Thoracic aorta (tissue), 2 donors: Measurements from ENCODE around the gene SLC22A4. TPM values are rescaled to one million over a fixed set of nuclear protein-coding genes. Genes with fewer than 3 reads are reported as not detected.
A peak's percentile ranks its signal among the peaks of the same experiment; 100 is the strongest.

Experiments
- ATAC-seq: fragments of 150-250 bp; one replicate; pipeline ENCODE4 v1.8.0; 2017; ENCODE audit warnings: low read depth; ENCODE audit not compliant: insufficient number of reproducible peaks, low FRiP score
- DNase-seq: peaks from one replicate; pipeline ENCODE4 v3.0.0-alpha.2; 2020; ENCODE audit warnings: low spot score
- H3K27ac ChIP-seq, 2 donors: fragments of 200-600 bp; sonication (generic); 1 replicate in 1 of 2; 2 replicates in 1 of 2; pipeline ENCODE4 v1.5.1; 2016; ENCODE audit warnings: mild to moderate bottlenecking in 2 of 2, moderate library complexity in 2 of 2
- H3K27me3 ChIP-seq: fragments of 200-600 bp; sonication (generic); replicated peaks from 2 replicates; pipeline ENCODE4 v1.6.0; 2016; ENCODE audit warnings: mild to moderate bottlenecking; ENCODE audit not compliant: insufficient read depth
- H3K36me3 ChIP-seq: fragments of 200-600 bp; sonication (generic); one replicate; pipeline ENCODE4 v1.5.1; 2016
- H3K4me1 ChIP-seq, 2 donors: fragments of 200-600 bp; sonication (generic); 1 replicate in 1 of 2; 2 replicates in 1 of 2; pipeline versions ENCODE4 v1.5.1 to v1.6.0; 2016; ENCODE audit warnings: low read depth in 2 of 2, mild to moderate bottlenecking in 1 of 2; ENCODE audit not compliant: control insufficient read depth in 1 of 2
- H3K4me3 ChIP-seq: fragments of 200-600 bp; sonication (generic); 2 replicates; pipeline ENCODE4 v1.5.1; 2016; ENCODE audit warnings: mild to moderate bottlenecking
- H3K9me3 ChIP-seq: fragments of 200-600 bp; sonication (generic); 2 replicates; pipeline ENCODE4 v1.5.1; 2016
- total RNA-seq, 2 donors: library from RNA; depleted of rRNA; stranded (reverse); fragments of >200 nt; gene quantifications; one replicate each; pipeline versions ENCODE4 v1.1.0 to v1.2.3, GENCODE V29; 2016
- TF ChIP-seq, protein P1 (sequence below): fragments of 200-600 bp; sonication (generic); IDR thresholded peaks from one replicate; pipeline ENCODE4 v1.5.1; 2019; ENCODE audit warnings: antibody characterized with exemption

Gene SLC22A4
- total RNA-seq, 2 donors from 2014 or later, result 0.14 to 2.1 TPM

DNA sequence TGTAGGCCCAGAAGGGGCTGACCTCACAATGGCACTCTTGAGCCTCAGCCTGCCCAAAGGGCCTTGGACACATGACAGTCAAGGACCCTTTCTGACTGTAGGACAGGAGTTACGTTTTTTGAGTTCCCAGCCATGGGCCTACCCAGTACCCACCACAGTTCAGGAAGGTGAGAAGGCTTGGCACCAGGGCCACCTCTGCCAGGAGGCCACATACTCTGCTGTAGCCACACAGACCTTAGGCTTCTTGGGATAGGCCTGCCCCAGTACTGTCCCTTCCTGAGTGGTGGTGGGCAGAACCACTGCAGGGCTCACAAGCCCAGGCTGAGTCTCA is 23.9 kb upstream of the SLC22A4 start:
- ATAC-seq, result no peak
- H3K27ac ChIP-seq, result no peak overlapping the region
- TF ChIP-seq, protein P1, sequence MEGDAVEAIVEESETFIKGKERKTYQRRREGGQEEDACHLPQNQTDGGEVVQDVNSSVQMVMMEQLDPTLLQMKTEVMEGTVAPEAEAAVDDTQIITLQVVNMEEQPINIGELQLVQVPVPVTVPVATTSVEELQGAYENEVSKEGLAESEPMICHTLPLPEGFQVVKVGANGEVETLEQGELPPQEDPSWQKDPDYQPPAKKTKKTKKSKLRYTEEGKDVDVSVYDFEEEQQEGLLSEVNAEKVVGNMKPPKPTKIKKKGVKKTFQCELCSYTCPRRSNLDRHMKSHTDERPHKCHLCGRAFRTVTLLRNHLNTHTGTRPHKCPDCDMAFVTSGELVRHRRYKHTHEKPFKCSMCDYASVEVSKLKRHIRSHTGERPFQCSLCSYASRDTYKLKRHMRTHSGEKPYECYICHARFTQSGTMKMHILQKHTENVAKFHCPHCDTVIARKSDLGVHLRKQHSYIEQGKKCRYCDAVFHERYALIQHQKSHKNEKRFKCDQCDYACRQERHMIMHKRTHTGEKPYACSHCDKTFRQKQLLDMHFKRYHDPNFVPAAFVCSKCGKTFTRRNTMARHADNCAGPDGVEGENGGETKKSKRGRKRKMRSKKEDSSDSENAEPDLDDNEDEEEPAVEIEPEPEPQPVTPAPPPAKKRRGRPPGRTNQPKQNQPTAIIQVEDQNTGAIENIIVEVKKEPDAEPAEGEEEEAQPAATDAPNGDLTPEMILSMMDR, result no peak
- no peak overlapping the region for H3K4me3 ChIP-seq
- DNase-seq, result no peak
- no peaks in the 10 kb centered on the region for H3K27me3 ChIP-seq
- peaks cover 17% of the 10 kb centered on the region for H3K36me3 ChIP-seq
- H3K9me3 ChIP-seq, result no peaks in the 10 kb centered on the region
- peaks cover 2 to 24% of the 10 kb centered on the region in 2 donors for H3K4me1 ChIP-seq

GRCh38 chr5:132270706-132271105 is 23.5 kb upstream of the SLC22A4 start:
- no peaks in the 10 kb centered on the region for H3K27me3 ChIP-seq
- no peaks in the 10 kb centered on the region for H3K9me3 ChIP-seq
- H3K27ac ChIP-seq, result no peak overlapping the region
- no peak overlapping the region for H3K4me3 ChIP-seq
- TF ChIP-seq, protein P1, result no peak
- H3K36me3 ChIP-seq, result peaks cover 17% of the 10 kb centered on the region
- DNase-seq (no peak), ATAC-seq (no peak)
- H3K4me1 ChIP-seq, result peaks cover 0 to 20% of the 10 kb centered on the region in 2 donors

DNA sequence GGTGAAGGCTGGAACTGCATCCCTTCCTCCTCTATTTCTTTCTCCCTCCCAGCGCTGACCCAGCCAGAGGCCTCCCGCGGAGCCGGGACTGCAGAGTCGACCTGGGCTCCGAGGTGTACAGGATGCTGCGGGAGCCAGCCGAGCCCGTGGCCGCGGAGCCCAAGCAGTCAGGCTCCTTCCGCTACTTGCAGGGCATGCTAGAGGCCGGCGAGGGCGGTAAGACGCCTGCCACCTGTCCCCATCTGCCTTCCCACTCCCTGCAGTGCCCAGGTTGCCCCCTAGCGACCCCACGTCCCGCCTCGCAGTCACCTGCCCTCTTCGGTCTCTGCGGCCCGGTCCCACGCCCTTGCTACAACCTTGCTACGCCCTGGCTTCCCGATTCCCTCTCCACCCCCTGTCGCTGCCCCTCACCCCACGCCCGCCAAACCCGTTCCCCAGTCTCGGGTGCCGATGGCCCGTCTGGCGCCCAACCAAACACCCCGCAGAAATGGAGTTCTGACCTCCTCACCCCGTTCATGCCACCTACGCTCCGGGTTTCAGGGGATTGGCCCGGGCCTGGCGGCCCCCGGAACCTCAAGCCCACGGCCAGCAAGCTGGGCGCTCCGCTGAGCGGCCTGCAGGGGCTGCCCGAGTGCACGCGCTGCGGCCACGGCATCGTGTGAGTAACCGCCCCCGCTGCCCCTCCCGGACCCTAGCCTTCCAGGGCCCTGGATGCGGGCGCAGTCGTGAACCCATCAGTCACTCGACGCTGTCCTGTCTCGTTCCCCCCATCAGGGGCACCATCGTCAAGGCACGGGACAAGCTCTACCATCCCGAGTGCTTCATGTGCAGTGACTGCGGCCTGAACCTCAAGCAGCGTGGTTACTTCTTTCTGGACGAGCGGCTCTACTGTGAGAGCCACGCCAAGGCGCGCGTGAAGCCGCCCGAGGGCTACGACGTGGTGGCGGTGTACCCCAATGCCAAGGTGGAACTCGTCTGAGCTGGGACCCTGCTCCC is 22.6 kb upstream of the SLC22A4 start:
- DNase-seq (peak; percentile 1), ATAC-seq (no peak)
- Histone ChIP-seq H3K36me3 (peaks cover 17% of the 10 kb centered on the region), H3K27me3 (no peaks in the 10 kb centered on the region), H3K9me3 (no peaks in the 10 kb centered on the region), H3K4me1 (peaks cover 0 to 11% of the 10 kb centered on the region in 2 donors), H3K4me3 (no peak overlapping the region), H3K27ac (no peak overlapping the region)
- TF ChIP-seq, protein P1, result no peak

DNA sequence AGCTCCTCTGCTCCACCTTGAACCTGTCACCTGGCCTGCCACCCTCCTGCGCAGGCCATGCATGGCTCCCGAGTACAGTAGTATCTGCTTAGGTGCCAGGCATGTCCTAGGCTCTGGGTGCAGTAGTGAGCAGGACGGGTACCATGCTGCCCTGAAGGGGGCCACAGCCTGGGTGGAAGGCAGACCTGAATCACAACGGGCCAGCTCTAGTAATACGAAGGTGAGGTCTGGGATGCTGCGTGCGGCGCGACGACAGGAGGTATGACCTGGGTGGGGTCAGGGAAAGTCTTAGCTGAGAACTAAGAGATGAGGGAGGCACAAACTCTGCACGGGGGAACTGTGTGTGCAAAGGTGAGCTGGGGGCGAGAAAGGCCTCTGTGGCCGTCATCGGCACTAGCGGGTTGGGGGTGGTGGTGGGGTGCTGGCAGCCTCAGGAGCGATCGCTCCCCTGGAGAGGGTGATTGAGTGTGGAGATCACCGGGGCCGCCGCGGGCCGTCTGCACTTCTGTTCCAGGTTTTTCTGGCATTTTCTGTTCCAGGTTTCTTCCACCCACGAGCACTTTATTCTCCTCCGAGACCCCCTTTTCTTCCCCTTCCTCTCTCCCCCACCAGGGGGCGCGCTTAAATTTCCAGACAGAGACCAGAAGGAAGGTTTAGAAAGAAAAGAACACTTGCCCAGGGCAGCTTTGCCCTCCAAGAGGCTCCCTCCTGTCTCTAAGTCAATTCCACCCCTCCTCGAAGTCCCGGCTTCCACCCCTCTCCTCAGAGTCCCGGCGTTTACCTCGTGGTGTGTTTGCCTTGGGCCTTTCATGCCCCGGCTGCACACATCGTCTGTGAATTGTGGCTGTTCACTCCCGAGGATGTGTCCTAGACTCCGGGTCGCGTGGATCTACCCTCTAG is 21.6 kb upstream of the SLC22A4 start:
- DNase-seq, result no peak
- Histone ChIP-seq H3K27ac (peak overlapping the region in 1 of 2 donors; percentile 16), H3K9me3 (no peaks in the 10 kb centered on the region), H3K4me3 (peak overlapping the region; percentile 45), H3K36me3 (peaks cover 17% of the 10 kb centered on the region), H3K27me3 (no peaks in the 10 kb centered on the region), H3K4me1 (peaks cover 0 to 8% of the 10 kb centered on the region in 2 donors)
- ATAC-seq, result no peak
- TF ChIP-seq, protein P1, result peak; percentile 92

DNA sequence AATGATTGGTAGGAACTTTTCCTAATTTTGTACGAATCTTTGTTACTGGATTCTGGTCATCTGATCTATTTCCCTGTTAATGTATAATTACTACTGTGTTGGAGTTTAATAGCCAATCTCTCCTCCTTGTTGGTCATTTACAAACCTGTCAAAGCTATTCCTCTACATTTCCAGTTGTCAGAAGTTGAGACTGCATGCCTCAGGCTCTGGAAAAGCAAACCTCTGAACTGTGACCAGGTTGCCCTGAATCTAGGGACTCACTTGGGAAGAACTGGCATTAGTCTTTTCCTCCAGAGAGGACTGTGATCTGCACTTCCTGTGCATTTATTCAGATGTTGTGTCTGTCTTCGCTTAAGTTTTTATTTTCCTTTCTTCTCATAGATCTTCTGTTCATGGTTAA is 20.6 kb upstream of the SLC22A4 start:
- no peaks in the 10 kb centered on the region for H3K4me1 ChIP-seq
- H3K36me3 ChIP-seq, result peaks cover 17% of the 10 kb centered on the region
- DNase-seq (no peak), ATAC-seq (no peak)
- H3K4me3 ChIP-seq, result no peak overlapping the region
- H3K27ac ChIP-seq, result no peak overlapping the region
- no peaks in the 10 kb centered on the region for H3K9me3 ChIP-seq
- TF ChIP-seq, protein P1, result no peak
- H3K27me3 ChIP-seq, result no peaks in the 10 kb centered on the region
